T-helper 17 cell (primary cell): Measurements from ENCODE around the gene BSND. TPM values are rescaled to one million over a fixed set of nuclear protein-coding genes. Genes with fewer than 3 reads are reported as not detected.
"Not testable (repeated sequence)": the region's sequence is repeated elsewhere in the genome, so short reads cannot be mapped to it uniquely, and the experiment has no call there.

Source experiments
- ATAC-seq: fragments of 150-1000 bp; cut with Tn5 transposase; 2 replicates; pipeline ENCODE4 v1.10.0; 2021; ENCODE audit warnings: mild to moderate bottlenecking, moderate library complexity
- DNase-seq, 3 donors: peaks; one replicate each; pipeline versions ENCODE4 v3.0.0 to v3.0.0-alpha.2; 2020 to 2021
- H3K9me3 ChIP-seq: one replicate; pipeline ENCODE4 v1.7.0; 2013; ENCODE audit warnings: low read length, mild to moderate bottlenecking; ENCODE audit not compliant: control insufficient read depth, poor library complexity, severe bottlenecking
- H3K27ac Mint-ChIP-seq: one replicate; pipeline ENCODE4 v1.8.0; 2022; ENCODE audit warnings: mild to moderate bottlenecking, moderate library complexity, mixed read lengths
- H3K27me3 Mint-ChIP-seq: one replicate; pipeline ENCODE4 v1.8.0; 2022; ENCODE audit warnings: mixed read lengths
- H3K36me3 Mint-ChIP-seq: one replicate; pipeline ENCODE4 v1.8.0; 2022; ENCODE audit warnings: low read depth, mixed read lengths
- H3K4me1 Mint-ChIP-seq: one replicate; pipeline ENCODE4 v1.8.0; 2022; ENCODE audit warnings: mild to moderate bottlenecking, mixed read lengths
- H3K4me3 Mint-ChIP-seq: one replicate; pipeline ENCODE4 v1.8.0; 2022; ENCODE audit warnings: mild to moderate bottlenecking, moderate library complexity, mixed read lengths
- total RNA-seq, 4 donors: library from RNA in 2 of 4; stranded (reverse) in 2 of 4; gene quantifications; one replicate each; pipeline ENCODE4 v1.2.3 and lab custom pipeline; 2022 to 2026

BSND gene
- total RNA-seq, 2 donors from 2014 or later: 0.07 TPM; not detected in 1

- no peaks in the 10 kb centered on the region for H3K36me3 Mint-ChIP-seq
- H3K27ac Mint-ChIP-seq: no peak overlapping the region
- H3K4me1 Mint-ChIP-seq: peaks cover 3% of the 10 kb centered on the region
- H3K27me3 Mint-ChIP-seq: peaks cover 7% of the 10 kb centered on the region
- no peak for DNase-seq
- no peak overlapping the region for H3K4me3 Mint-ChIP-seq
- no peaks in the 10 kb centered on the region for H3K9me3 ChIP-seq
- no peak for ATAC-seq
Measured at GRCh38 chr1:55001311-55001710, 2.6 kb downstream of the BSND start.

DNA sequence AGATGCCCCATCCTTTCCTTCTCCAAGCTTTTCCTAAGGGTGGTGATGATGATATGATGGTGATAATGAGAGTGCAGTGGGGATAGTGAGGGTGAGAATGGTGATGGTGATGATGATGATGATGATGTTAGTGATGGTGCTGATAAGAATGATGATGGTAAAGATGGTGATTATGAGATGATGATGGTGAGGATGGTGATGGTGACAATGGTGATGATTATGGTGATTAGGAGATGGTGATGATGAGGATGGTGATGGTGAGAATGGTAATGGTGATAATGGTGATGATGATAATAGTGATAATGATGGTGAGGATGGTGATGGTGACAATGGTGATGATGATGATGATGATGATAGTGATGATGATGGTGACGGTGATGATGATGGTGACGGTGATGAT, 4.0 kb downstream of the BSND start:
- Mint-ChIP-seq H3K27me3 (peaks cover 1% of the 10 kb centered on the region), H3K27ac (no peak overlapping the region), H3K36me3 (no peaks in the 10 kb centered on the region), H3K4me1 (no peaks in the 10 kb centered on the region), H3K4me3 (no peak overlapping the region)
- ATAC-seq (no peak), DNase-seq (no peak)
- H3K9me3 ChIP-seq: no peaks in the 10 kb centered on the region

DNA sequence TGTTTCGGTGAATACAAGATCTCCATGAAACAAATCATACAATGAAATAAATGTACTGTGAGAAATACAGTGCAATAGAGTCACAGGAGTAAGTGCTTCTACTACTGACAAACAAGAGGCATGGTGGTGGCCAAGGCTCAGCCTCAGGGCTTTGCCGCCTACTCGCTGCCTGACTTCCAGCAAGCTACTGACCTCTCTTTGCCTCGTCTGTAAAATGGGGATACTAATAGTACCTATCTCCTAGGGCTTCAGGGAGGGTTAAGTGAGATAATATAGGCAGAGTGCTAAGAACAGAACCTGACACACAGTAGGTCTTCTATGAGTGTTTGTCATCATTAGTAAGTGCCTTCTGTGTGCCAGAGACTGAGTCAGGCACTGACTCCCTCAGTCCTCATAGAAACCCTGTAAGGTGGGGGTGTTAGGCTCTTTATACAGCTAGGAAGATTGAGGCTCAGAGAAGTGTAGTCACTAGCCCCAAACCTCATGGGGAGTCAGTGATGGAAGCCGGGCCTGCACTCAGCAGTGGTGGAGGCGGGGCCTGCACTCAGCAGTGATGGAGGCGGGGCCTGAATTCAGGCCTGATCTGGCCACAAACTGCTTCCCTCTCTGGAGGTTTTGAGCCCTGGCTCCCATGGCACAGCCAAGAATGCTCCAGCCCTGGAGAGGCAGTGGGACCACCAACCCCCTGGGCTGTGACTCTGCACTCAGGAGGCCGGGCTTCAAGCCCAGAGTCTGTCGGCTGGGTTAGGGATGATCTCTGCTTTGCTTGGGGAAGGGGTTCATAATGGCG, 6.8 kb downstream of the BSND start:
- DNase-seq: no peak
- Mint-ChIP-seq H3K4me3 (no peak overlapping the region), H3K36me3 (peaks cover 5% of the 10 kb centered on the region), H3K27ac (no peak overlapping the region), H3K27me3 (no peaks in the 10 kb centered on the region), H3K4me1 (no peaks in the 10 kb centered on the region)
- no peaks in the 10 kb centered on the region for H3K9me3 ChIP-seq
- no peak for ATAC-seq

GRCh38 chr1:55006931-55007330, 8.2 kb downstream of the BSND start:
- H3K4me1 Mint-ChIP-seq: no peaks in the 10 kb centered on the region
- H3K36me3 Mint-ChIP-seq: peaks cover 5% of the 10 kb centered on the region
- ATAC-seq (no peak), DNase-seq (no peak)
- H3K4me3 Mint-ChIP-seq: no peak overlapping the region
- no peaks in the 10 kb centered on the region for H3K9me3 ChIP-seq
- H3K27ac Mint-ChIP-seq: no peak overlapping the region
- no peaks in the 10 kb centered on the region for H3K27me3 Mint-ChIP-seq

DNA sequence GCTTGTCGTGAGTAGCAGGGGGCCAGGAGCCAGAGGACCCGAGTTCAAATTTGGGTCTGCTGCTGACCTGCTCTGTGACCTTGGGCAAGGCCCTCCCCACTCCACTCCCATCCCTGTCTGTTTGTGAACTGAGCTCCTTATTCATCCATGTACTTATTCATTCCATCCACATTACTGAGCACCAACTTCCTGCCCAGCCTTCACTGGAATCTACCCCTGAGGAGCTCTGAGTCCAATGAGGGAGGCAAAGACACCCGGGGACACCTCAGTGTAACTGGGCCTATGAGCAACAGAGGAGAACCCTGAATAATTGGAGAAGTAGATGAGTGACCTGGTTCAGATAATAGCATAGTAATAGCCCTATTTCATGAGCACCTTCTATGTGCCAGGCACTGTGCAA, 8.9 kb downstream of the BSND start:
- H3K9me3 ChIP-seq: no peaks in the 10 kb centered on the region
- peaks cover 5% of the 10 kb centered on the region for H3K36me3 Mint-ChIP-seq
- DNase-seq (no peak), ATAC-seq (no peak)
- no peak overlapping the region for H3K4me3 Mint-ChIP-seq
- H3K4me1 Mint-ChIP-seq: no peaks in the 10 kb centered on the region
- no peak overlapping the region for H3K27ac Mint-ChIP-seq
- no peaks in the 10 kb centered on the region for H3K27me3 Mint-ChIP-seq

DNA sequence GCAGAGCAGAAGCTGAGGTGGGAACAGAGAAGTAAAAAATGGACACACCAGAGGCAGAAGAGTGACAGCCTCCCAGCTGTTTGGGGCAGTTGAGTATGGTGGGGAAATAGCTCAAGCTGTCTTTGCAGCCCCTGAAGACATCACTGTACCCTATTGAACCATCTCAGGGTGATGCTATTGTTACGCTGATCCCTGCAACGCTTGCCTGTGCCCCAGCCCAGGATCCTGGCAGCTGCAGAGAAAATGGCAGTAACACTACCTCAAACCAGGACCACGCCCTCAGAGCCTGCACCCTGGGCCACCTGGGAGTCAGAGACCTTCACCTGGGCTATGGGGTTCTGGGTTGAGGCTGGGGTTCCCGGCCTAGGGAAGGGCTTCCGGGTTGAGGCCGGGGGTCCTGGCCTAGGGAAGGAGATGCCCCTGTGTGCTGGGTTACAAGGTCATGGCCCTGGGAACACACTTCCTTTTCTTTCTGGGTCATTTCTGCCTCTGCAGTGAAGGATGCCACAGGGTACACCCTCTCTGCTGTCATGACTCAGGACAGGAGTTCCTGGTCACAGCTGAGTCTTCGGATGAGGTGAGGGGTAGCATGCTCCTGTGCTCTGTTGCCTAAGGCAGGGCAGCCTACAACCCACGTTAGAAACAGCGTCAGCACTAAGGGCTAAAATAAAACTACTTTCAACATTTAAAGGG, 11.6 kb downstream of the BSND start:
- Mint-ChIP-seq H3K27me3 (peaks cover 21% of the 10 kb centered on the region), H3K4me3 (no peak overlapping the region), H3K36me3 (peaks cover 9% of the 10 kb centered on the region), H3K27ac (no peak overlapping the region), H3K4me1 (peaks cover 5% of the 10 kb centered on the region)
- ATAC-seq (no peak), DNase-seq (no peak)
- H3K9me3 ChIP-seq: no peaks in the 10 kb centered on the region

GRCh38 chr1:55010887-55011217, 12.1 kb downstream of the BSND start:
- no peaks in the 10 kb centered on the region for H3K9me3 ChIP-seq
- Mint-ChIP-seq H3K4me1 (peaks cover 5% of the 10 kb centered on the region), H3K36me3 (peaks cover 9% of the 10 kb centered on the region), H3K4me3 (no peak overlapping the region), H3K27me3 (peaks cover 26% of the 10 kb centered on the region), H3K27ac (no peak overlapping the region)
- ATAC-seq (no peak), DNase-seq (no peak)

DNA sequence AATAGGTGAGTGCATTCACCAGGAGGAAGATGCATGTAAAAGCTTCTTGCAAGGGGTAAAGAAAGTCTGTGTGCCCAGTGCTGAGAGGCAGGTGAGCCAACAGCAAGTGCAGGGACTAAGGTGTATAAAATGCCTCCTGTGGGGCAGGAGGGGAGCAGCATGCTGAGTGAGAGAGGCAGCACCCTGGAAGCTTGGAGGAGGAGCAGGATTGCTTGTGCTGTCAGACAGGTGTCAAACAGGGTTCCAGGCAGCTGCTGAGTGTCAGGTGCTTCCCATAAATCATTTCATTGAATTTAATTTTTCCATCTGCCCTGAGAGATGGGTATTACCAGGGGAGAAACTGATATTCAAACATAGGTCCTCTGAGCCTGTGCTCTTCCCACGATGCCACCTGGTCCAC, 13.9 kb downstream of the BSND start:
- Mint-ChIP-seq H3K4me1 (peaks cover 5% of the 10 kb centered on the region), H3K4me3 (no peak overlapping the region), H3K36me3 (peaks cover 9% of the 10 kb centered on the region), H3K27me3 (peaks cover 40% of the 10 kb centered on the region), H3K27ac (no peak overlapping the region)
- H3K9me3 ChIP-seq: no peaks in the 10 kb centered on the region
- ATAC-seq (no peak), DNase-seq (no peak)

DNA sequence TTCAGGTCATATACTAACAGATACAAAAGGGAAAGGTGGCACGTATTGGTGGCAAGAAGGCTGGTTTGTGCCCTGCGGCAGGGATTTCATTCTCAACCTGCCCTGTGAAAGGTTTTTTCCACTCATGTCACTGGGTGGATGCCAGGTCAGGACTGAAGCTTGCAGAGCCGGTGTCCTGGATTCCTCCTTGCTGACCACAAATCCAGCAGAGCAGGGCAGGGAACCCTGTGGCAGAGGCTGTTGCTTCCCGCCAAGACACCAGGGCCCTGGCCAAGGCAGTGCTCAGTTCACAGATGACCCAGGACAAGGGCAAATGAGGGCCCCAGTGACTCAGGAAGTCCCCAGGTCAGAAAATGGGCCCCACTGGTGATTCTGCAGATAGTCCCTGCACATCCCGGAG, 16.4 kb downstream of the BSND start:
- H3K27ac Mint-ChIP-seq: no peak overlapping the region
- peaks cover 4% of the 10 kb centered on the region for H3K36me3 Mint-ChIP-seq
- no peak for ATAC-seq
- H3K4me1 Mint-ChIP-seq: peaks cover 5% of the 10 kb centered on the region
- H3K27me3 Mint-ChIP-seq: peaks cover 59% of the 10 kb centered on the region
- no peak for DNase-seq
- no peaks in the 10 kb centered on the region for H3K9me3 ChIP-seq
- no peak overlapping the region for H3K4me3 Mint-ChIP-seq

- H3K27ac Mint-ChIP-seq: no peak overlapping the region
- no peak for ATAC-seq
- peaks cover 4% of the 10 kb centered on the region for H3K36me3 Mint-ChIP-seq
- H3K27me3 Mint-ChIP-seq: peaks cover 64% of the 10 kb centered on the region
- no peaks in the 10 kb centered on the region for H3K9me3 ChIP-seq
- DNase-seq: no peak
- peaks cover 5% of the 10 kb centered on the region for H3K4me1 Mint-ChIP-seq
- H3K4me3 Mint-ChIP-seq: no peak overlapping the region
Measured at GRCh38 chr1:55015731-55016620, 17.2 kb downstream of the BSND start.

GRCh38 chr1:55018395-55018794, 19.7 kb downstream of the BSND start:
- H3K4me3 Mint-ChIP-seq: no peak overlapping the region
- peaks cover 4% of the 10 kb centered on the region for H3K36me3 Mint-ChIP-seq
- no peak for ATAC-seq
- no peak for DNase-seq
- H3K27ac Mint-ChIP-seq: no peak overlapping the region
- peaks cover 71% of the 10 kb centered on the region for H3K27me3 Mint-ChIP-seq
- H3K9me3 ChIP-seq: no peaks in the 10 kb centered on the region
- H3K4me1 Mint-ChIP-seq: peaks cover 7% of the 10 kb centered on the region

DNA sequence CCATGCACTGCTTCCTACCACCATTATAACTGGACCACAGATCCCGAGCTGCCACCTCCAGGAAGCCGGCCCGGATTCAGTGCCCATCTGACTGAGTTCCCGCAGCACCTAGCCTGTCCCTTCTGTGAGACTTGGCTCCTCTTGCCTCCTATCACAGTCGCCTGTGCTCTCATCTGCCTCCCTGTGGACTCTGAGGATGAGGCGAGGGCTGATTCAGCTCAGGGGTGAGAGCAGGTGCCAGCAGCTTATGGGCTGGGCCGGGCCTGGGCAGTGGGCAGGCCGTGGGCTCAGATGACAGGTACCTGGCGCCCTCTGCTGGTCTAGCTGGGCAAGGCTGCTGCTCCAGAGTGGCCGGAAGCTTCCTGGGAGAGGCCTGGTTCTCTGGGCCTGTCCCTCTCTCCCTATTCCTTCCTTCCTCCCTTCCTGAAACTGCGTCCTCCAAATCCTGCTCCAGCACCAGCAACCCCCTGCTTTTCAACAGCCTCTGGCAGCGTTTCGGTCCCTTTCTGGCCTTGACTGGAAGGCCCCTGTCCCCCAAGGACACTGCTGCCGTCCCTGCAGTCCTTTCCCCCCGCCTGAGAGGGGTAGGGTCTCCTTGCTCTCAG, 23.3 kb downstream of the BSND start:
- Mint-ChIP-seq H3K36me3 (no peaks in the 10 kb centered on the region), H3K4me3 (no peak overlapping the region), H3K27ac (no peak overlapping the region), H3K4me1 (peaks cover 12% of the 10 kb centered on the region), H3K27me3 (peaks cover 56% of the 10 kb centered on the region)
- DNase-seq: peak; percentile 31 to 55 (median 48)
- H3K9me3 ChIP-seq: no peaks in the 10 kb centered on the region
- peak; percentile 94 for ATAC-seq

GRCh38 chr1:55024163-55024562, 25.4 kb downstream of the BSND start:
- peaks cover 44% of the 10 kb centered on the region for H3K27me3 Mint-ChIP-seq
- not testable (repeated sequence) for H3K9me3 ChIP-seq, DNase-seq, H3K36me3 Mint-ChIP-seq, ATAC-seq, H3K4me3 Mint-ChIP-seq
- peaks cover 12% of the 10 kb centered on the region for H3K4me1 Mint-ChIP-seq
- H3K27ac Mint-ChIP-seq: peak overlapping the region; percentile 4
